Trophoblast cell (in vitro differentiated cells and primary cell): ENCODE measurements around the gene SS18L1.

ENCODE experiments used
- DNase-seq, 2 donors: peaks; one replicate each; pipeline ENCODE4 v3.0.0-alpha.2; 2016
- H2AFZ ChIP-seq: 2 replicates; pipeline ENCODE4 v1.6.1; 2013; ENCODE audit warnings: low read length, moderate library complexity, mild to moderate bottlenecking; ENCODE audit not compliant: insufficient read depth, poor library complexity
- H2AK5ac ChIP-seq: 2 replicates; pipeline ENCODE4 v1.6.1; 2013; ENCODE audit warnings: mild to moderate bottlenecking, low read length
- H2BK120ac ChIP-seq: 2 replicates; pipeline ENCODE4 v1.6.1; 2013; ENCODE audit warnings: low read length, mild to moderate bottlenecking, moderate library complexity; ENCODE audit not compliant: insufficient read depth, poor library complexity
- H2BK12ac ChIP-seq: 2 replicates; pipeline ENCODE4 v1.6.1; 2013; ENCODE audit warnings: mild to moderate bottlenecking, low read length, moderate library complexity
- H2BK5ac ChIP-seq: 2 replicates; pipeline ENCODE4 v1.6.1; 2013; ENCODE audit warnings: low read length, low read depth, moderate library complexity, mild to moderate bottlenecking; ENCODE audit not compliant: poor library complexity
- H3K14ac ChIP-seq: 2 replicates; pipeline ENCODE4 v1.6.1; 2013; ENCODE audit warnings: mild to moderate bottlenecking, low read length
- H3K18ac ChIP-seq: 2 replicates; pipeline ENCODE4 v1.6.1; 2013; ENCODE audit warnings: mild to moderate bottlenecking, low read length
- H3K23ac ChIP-seq: 2 replicates; pipeline ENCODE4 v1.6.1; 2013; ENCODE audit warnings: low read length
- H3K27ac ChIP-seq: 2 replicates; pipeline ENCODE4 v1.5.1; 2013; ENCODE audit warnings: low read depth, mild to moderate bottlenecking, inconsistent platforms, low read length, moderate library complexity
- H3K27me3 ChIP-seq: 2 replicates; pipeline ENCODE4 v1.6.1; 2013; ENCODE audit warnings: inconsistent platforms, mild to moderate bottlenecking, low read length, moderate library complexity; ENCODE audit not compliant: insufficient read depth
- H3K36me3 ChIP-seq, 2 experiments: 1 replicate in 1 of 2; 2 replicates in 1 of 2; pipeline ENCODE4 v1.6.1; 2013; ENCODE audit warnings: low read length in 2 of 2, mild to moderate bottlenecking in 2 of 2, moderate library complexity in 1 of 2; ENCODE audit not compliant: insufficient read depth in 2 of 2, control insufficient read depth in 1 of 2
- H3K4ac ChIP-seq: 2 replicates; pipeline ENCODE4 v1.6.1; 2013; ENCODE audit warnings: low read depth, mild to moderate bottlenecking, low read length, moderate library complexity
- H3K4me1 ChIP-seq, 2 experiments: 1 replicate in 1 of 2; 2 replicates in 1 of 2; pipeline ENCODE4 v1.6.1; 2013; ENCODE audit warnings: low read length in 2 of 2, mild to moderate bottlenecking in 2 of 2, moderate library complexity in 1 of 2; ENCODE audit not compliant: insufficient read depth in 2 of 2, control insufficient read depth in 1 of 2
- H3K4me2 ChIP-seq: 2 replicates; pipeline ENCODE4 v1.6.1; 2013; ENCODE audit warnings: inconsistent platforms, mild to moderate bottlenecking, low read length, moderate library complexity
- H3K4me3 ChIP-seq: 2 replicates; pipeline ENCODE4 v1.5.1; 2013; ENCODE audit warnings: mild to moderate bottlenecking, low read depth, low read length, inconsistent platforms
- H3K79me1 ChIP-seq: one replicate; pipeline ENCODE4 v1.6.1; 2013; ENCODE audit warnings: low read length
- H3K79me2 ChIP-seq: 2 replicates; pipeline ENCODE4 v1.6.1; 2013; ENCODE audit warnings: low read length, mild to moderate bottlenecking; ENCODE audit not compliant: control insufficient read depth, insufficient read depth, poor library complexity
- H3K9ac ChIP-seq: 2 replicates; pipeline ENCODE4 v1.6.1; 2013; ENCODE audit warnings: mild to moderate bottlenecking, low read length
- H3K9me3 ChIP-seq: 2 replicates; pipeline ENCODE4 v1.6.1; 2013; ENCODE audit warnings: low read depth, mild to moderate bottlenecking, control low read depth, inconsistent platforms, low read length; ENCODE audit not compliant: insufficient read depth
- H4K12ac ChIP-seq: 2 replicates; pipeline ENCODE4 v1.6.1; 2013; ENCODE audit warnings: low read depth, mild to moderate bottlenecking, low read length, moderate library complexity
- H4K8ac ChIP-seq: 2 replicates; pipeline ENCODE4 v1.6.1; 2013; ENCODE audit warnings: low read depth, mild to moderate bottlenecking, low read length, moderate library complexity
- H4K91ac ChIP-seq: one replicate; pipeline ENCODE4 v1.6.1; 2013; ENCODE audit warnings: low read depth, mild to moderate bottlenecking, low read length, moderate library complexity
- WGBS: extraction: QIAGEN DNeasy Blood & Tissue Kit; methylation state at CpG from one replicate; pipeline ENCODE4 v1.1.7; 2013; ENCODE audit warnings: missing lambda C conversion rate; ENCODE audit not compliant: insufficient read length, insufficient coverage; ENCODE audit errors: extremely low coverage; 5-methylcytosine and 5-hydroxymethylcytosine counted together

Gene SS18L1

DNA sequence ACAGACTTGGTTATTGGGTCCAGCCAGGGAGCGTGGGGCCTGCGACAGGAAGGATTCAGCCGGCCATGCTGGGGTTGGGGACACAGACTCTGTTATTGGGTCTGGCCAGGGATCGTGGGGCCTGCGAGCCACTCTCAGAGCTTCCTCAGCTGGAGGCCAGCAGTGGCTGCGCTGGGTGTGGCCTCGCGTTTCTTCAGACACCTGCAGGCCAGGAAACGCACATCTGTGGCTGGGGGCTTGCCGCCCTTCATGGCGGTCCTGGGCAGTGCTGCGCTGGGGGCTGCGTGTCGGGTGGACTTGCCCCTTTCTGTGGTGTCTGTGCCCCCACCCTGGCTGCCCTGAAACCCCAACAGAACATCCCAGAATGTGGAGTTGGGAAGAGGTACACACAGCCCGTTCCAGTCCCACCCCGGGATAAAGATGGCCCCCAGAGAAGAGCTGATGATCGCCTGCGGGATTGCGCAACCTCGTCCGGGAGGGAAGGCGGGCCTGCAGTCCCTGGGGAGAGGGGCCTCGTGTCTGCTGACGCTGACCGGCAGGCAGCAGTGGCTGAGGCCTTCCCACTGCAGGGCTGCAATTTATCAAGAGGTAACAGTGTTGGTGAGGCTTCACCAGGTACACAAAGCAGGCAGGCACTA lies 22.3 kb downstream of the SS18L1 start:
- Histone ChIP-seq H3K4me3 (no peak overlapping the region), H2AFZ (no peak overlapping the region), H2AK5ac (no peak overlapping the region), H3K4me2 (no peak overlapping the region), H3K79me1 (no peaks in the 10 kb centered on the region), H3K14ac (no peak overlapping the region), H3K18ac (no peak overlapping the region), H3K9me3 (no peaks in the 10 kb centered on the region), H2BK120ac (no peak overlapping the region), H2BK5ac (no peak overlapping the region), H4K12ac (no peak overlapping the region), H3K4me1 (peaks cover 4 to 11% of the 10 kb centered on the region in 2 experiments), H3K79me2 (no peaks in the 10 kb centered on the region), H4K91ac (no peak overlapping the region), H3K23ac (no peak overlapping the region), H3K9ac (no peak overlapping the region), H2BK12ac (no peak overlapping the region), H3K36me3 (peaks cover 72 to 78% of the 10 kb centered on the region in 2 experiments), H3K4ac (no peak overlapping the region), H3K27me3 (no peaks in the 10 kb centered on the region), H4K8ac (no peak overlapping the region), H3K27ac (no peak overlapping the region)
- no peak for DNase-seq
- no CpG with 5 or more reads among the region's 25 CpGs for WGBS

DNA sequence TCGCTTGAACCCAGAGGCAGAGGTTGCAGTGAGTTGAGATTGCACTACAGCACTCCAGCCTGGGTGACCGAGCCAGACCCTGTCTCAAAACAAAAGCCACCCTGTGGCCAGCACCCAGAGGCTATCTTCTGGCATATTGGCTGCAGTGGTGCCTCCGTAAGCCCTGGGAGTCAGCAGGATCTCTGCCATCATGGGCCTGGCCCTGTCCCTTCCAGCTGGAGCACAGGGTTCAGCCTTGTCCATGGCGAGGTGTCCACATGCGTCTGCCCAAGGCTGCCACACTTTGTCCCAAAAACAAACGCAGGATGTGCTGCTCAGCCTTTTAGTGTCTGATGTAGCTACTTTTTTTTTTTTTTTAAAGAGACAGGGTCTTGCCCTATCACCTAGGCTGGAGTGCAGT lies 23.9 kb downstream of the SS18L1 start:
- DNase-seq = no peak
- Histone ChIP-seq H3K14ac (no peak overlapping the region), H2AFZ (no peak overlapping the region), H2AK5ac (no peak overlapping the region), H4K8ac (no peak overlapping the region), H3K4ac (no peak overlapping the region), H3K4me1 (peaks cover 0 to 3% of the 10 kb centered on the region in 2 experiments), H2BK5ac (no peak overlapping the region), H3K27ac (no peak overlapping the region), H3K4me2 (no peak overlapping the region), H2BK120ac (no peak overlapping the region), H3K18ac (no peak overlapping the region), H3K36me3 (peaks cover 64 to 66% of the 10 kb centered on the region in 2 experiments), H2BK12ac (no peak overlapping the region), H4K91ac (no peak overlapping the region), H4K12ac (no peak overlapping the region), H3K27me3 (no peaks in the 10 kb centered on the region), H3K4me3 (no peak overlapping the region), H3K9me3 (no peaks in the 10 kb centered on the region), H3K79me2 (no peaks in the 10 kb centered on the region), H3K9ac (no peak overlapping the region), H3K79me1 (no peaks in the 10 kb centered on the region), H3K23ac (no peak overlapping the region)
- WGBS = no CpG with 5 or more reads among the region's 6 CpGs

DNA sequence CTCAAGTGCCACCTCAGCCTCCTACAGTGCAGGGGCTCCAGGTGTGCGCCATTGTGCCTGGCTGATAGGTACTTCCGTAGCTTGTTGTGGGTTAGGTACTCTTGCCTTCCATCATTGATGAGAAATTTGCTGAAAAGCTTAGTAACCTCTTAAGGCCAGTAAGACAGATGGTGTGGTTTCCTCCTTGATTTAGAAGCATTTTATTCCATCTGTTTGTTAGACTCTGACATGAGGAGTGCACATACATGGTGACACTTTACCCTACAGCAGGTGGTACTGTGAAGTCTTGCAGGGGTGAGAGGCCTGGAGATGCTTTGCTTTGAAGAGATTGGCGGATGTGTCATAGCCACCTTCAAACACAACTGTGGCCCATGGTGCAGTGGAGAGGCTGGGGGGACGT lies 24.5 kb downstream of the SS18L1 start:
- no peak overlapping the region for H4K8ac ChIP-seq
- peaks cover 64 to 66% of the 10 kb centered on the region in 2 experiments for H3K36me3 ChIP-seq
- H4K91ac ChIP-seq = no peak overlapping the region
- H3K4ac ChIP-seq = no peak overlapping the region
- no peak overlapping the region for H2BK5ac ChIP-seq
- H3K27ac ChIP-seq = no peak overlapping the region
- no peak for DNase-seq
- H3K79me2 ChIP-seq = no peaks in the 10 kb centered on the region
- H3K27me3 ChIP-seq = no peaks in the 10 kb centered on the region
- no peak overlapping the region for H3K18ac ChIP-seq
- H3K23ac ChIP-seq = no peak overlapping the region
- no peak overlapping the region for H4K12ac ChIP-seq
- H2BK120ac ChIP-seq = no peak overlapping the region
- H3K9me3 ChIP-seq = no peaks in the 10 kb centered on the region
- H2AFZ ChIP-seq = no peak overlapping the region
- no peak overlapping the region for H3K14ac ChIP-seq
- H3K9ac ChIP-seq = no peak overlapping the region
- no peak overlapping the region for H2AK5ac ChIP-seq
- no peak overlapping the region for H3K4me3 ChIP-seq
- no peak overlapping the region for H3K4me2 ChIP-seq
- H3K4me1 ChIP-seq = peaks cover 0 to 3% of the 10 kb centered on the region in 2 experiments
- no CpG with 5 or more reads among the region's 4 CpGs for WGBS
- H3K79me1 ChIP-seq = no peaks in the 10 kb centered on the region
- H2BK12ac ChIP-seq = no peak overlapping the region

DNA sequence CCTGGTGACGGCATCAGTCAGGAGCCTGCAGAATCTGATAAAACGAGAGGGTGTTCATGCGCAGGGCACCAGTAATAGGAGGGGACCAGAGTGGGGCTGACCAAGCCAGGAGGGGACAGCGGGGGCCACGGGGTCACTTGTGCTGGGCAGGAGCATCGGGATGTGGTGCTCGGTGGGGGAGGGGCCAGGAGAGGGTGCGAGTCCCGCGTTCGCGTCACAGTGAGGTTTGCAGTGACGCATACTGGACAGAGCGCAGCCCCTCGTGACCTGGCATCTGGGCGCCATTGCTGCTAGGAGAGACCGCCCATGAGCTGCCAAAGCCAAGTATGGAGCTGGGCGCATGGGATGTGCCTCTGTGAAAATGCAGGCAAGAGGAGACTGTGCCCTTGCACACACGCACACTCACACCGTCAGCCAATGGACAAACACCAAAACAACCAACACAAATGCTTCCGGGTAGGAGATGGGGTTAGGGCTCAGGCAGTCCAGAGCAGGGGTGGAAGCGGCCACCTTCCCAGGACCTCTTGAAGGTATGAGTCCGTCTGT lies 25.4 kb downstream of the SS18L1 start:
- WGBS = no CpG with 5 or more reads among the region's 23 CpGs
- H3K9me3 ChIP-seq = no peaks in the 10 kb centered on the region
- no peak overlapping the region for H4K91ac ChIP-seq

More for the DNA sequence above, 25.4 kb downstream of the SS18L1 start:
- no peak for DNase-seq
- Histone ChIP-seq H2BK120ac (no peak overlapping the region), H3K18ac (no peak overlapping the region), H2AFZ (no peak overlapping the region), H4K12ac (no peak overlapping the region), H4K8ac (no peak overlapping the region), H3K4me3 (no peak overlapping the region), H3K79me1 (no peaks in the 10 kb centered on the region), H3K79me2 (no peaks in the 10 kb centered on the region), H3K27me3 (no peaks in the 10 kb centered on the region), H3K14ac (no peak overlapping the region), H3K27ac (no peak overlapping the region), H3K9ac (no peak overlapping the region), H2AK5ac (no peak overlapping the region), H3K36me3 (peaks cover 61 to 62% of the 10 kb centered on the region in 2 experiments), H3K4me1 (peaks cover 0 to 3% of the 10 kb centered on the region in 2 experiments), H2BK12ac (no peak overlapping the region), H3K4ac (no peak overlapping the region), H2BK5ac (no peak overlapping the region), H3K23ac (no peak overlapping the region), H3K4me2 (no peak overlapping the region)
